HEK293 (cell line): ENCODE results near the gene AP2M1.

Source experiments
- SP7 ChIP-seq: fragments of 450-650 bp; formaldehyde crosslinking; IDR thresholded peaks from 2 replicates; pipeline ENCODE4 v1.5.1; 2016; ENCODE audit warnings: missing biosample characterization, missing genetic modification characterization
- YY1 ChIP-seq: fragments of 450-650 bp; formaldehyde crosslinking; IDR thresholded peaks from 2 replicates; pipeline ENCODE4 v1.5.1; 2018; ENCODE audit warnings: missing biosample characterization, missing genetic modification characterization
- ZBTB7A ChIP-seq: fragments of 450-650 bp; formaldehyde crosslinking; IDR thresholded peaks from 2 replicates; pipeline ENCODE4 v1.5.1; 2016; ENCODE audit warnings: low read depth, missing biosample characterization, missing genetic modification characterization
- TF ChIP-seq, protein P1 (sequence below): fragments of 450-650 bp; formaldehyde crosslinking; IDR thresholded peaks from 2 replicates; pipeline ENCODE4 v1.5.1; 2016; ENCODE audit warnings: missing biosample characterization, missing genetic modification characterization
- TF ChIP-seq, protein P2 (sequence below): sonication (generic); formaldehyde crosslinking; IDR thresholded peaks from 2 replicates; pipeline ENCODE4 v1.8.1; 2022; ENCODE audit warnings: mild to moderate bottlenecking, moderate library complexity, missing genetic modification reagents

DNA sequence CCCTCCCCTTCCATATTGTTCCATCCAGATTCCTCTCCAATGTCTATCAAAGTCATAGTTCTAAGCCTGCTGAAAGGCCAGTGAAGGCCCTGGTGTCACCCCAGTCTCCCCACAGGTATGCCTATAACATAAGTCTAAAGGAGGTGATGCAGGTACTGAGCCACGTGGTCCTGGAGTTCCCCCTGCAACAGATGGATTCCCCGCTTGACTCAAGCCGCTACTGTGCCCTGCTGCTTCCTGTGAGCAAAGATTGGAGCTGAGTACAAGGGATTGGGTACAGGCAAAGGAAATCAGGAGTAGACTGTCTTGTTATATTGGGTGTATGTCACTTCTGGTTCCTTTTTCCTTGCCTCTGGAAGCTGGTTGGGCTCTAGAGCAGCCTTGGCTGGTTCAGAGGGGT is 31.3 kb upstream of the AP2M1 start:
- TF ChIP-seq, protein P1, sequence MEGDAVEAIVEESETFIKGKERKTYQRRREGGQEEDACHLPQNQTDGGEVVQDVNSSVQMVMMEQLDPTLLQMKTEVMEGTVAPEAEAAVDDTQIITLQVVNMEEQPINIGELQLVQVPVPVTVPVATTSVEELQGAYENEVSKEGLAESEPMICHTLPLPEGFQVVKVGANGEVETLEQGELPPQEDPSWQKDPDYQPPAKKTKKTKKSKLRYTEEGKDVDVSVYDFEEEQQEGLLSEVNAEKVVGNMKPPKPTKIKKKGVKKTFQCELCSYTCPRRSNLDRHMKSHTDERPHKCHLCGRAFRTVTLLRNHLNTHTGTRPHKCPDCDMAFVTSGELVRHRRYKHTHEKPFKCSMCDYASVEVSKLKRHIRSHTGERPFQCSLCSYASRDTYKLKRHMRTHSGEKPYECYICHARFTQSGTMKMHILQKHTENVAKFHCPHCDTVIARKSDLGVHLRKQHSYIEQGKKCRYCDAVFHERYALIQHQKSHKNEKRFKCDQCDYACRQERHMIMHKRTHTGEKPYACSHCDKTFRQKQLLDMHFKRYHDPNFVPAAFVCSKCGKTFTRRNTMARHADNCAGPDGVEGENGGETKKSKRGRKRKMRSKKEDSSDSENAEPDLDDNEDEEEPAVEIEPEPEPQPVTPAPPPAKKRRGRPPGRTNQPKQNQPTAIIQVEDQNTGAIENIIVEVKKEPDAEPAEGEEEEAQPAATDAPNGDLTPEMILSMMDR: no peak
- TF ChIP-seq ZBTB7A (tag by site-specific recombination) (no peak), YY1 (tag by site-specific recombination) (no peak), SP7 (tag by site-specific recombination) (no peak)
- TF ChIP-seq, protein P2, sequence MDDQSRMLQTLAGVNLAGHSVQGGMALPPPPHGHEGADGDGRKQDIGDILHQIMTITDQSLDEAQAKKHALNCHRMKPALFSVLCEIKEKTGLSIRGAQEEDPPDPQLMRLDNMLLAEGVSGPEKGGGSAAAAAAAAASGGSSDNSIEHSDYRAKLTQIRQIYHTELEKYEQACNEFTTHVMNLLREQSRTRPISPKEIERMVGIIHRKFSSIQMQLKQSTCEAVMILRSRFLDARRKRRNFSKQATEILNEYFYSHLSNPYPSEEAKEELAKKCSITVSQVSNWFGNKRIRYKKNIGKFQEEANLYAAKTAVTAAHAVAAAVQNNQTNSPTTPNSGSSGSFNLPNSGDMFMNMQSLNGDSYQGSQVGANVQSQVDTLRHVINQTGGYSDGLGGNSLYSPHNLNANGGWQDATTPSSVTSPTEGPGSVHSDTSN (CRISPR knock-in tag): no peak
